LNCaP clone FGC (cell line): Measurements from ENCODE around the gene FBXO11.
"Not testable (repeated sequence)": the region's sequence is repeated elsewhere in the genome, so short reads cannot be mapped to it uniquely, and the experiment has no call there.

Experiments used
- DNase-seq: peaks from one replicate; pipeline ENCODE4 v3.0.0-alpha.2; 2011; ENCODE audit warnings: low read depth
- H3K4me3 ChIP-seq: 2 replicates; pipeline ENCODE4 v1.5.1; 2011; ENCODE audit warnings: mild to moderate bottlenecking, low read depth, low read length, control low read depth
- CTCF ChIP-seq: IDR thresholded peaks from 2 replicates; pipeline ENCODE4 v1.5.1; 2012; ENCODE audit warnings: mild to moderate bottlenecking; ENCODE audit not compliant: control insufficient read depth, insufficient read depth; ENCODE audit errors: extremely low read depth

FBXO11 gene

GRCh38 chr2:47935071-47935470 is 28.8 kb upstream of the FBXO11 start:
- H3K4me3 ChIP-seq: no peak overlapping the region
- no peak for TF ChIP-seq CTCF
- no peak for DNase-seq

DNA sequence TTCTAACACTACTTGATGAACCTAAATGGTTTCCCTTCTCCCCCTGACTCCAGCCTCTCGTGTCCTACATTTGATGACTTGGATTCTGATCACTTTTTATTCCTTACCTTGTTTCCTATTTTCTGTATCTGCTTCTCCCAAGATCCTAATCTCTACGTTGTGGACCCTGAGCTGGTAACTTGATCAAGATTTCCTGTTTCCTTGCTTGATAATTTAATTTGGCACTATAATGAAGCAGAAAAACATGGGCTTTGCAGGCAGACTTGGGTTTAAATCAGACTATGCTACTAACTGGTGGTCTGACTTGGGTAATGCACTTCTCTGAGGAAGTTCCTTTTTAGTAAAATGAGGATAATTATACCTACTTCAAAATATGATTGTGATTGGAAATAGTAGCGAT is 11.7 kb upstream of the FBXO11 start:
- DNase-seq: no peak
- no peak overlapping the region for H3K4me3 ChIP-seq
- no peak for TF ChIP-seq CTCF

DNA sequence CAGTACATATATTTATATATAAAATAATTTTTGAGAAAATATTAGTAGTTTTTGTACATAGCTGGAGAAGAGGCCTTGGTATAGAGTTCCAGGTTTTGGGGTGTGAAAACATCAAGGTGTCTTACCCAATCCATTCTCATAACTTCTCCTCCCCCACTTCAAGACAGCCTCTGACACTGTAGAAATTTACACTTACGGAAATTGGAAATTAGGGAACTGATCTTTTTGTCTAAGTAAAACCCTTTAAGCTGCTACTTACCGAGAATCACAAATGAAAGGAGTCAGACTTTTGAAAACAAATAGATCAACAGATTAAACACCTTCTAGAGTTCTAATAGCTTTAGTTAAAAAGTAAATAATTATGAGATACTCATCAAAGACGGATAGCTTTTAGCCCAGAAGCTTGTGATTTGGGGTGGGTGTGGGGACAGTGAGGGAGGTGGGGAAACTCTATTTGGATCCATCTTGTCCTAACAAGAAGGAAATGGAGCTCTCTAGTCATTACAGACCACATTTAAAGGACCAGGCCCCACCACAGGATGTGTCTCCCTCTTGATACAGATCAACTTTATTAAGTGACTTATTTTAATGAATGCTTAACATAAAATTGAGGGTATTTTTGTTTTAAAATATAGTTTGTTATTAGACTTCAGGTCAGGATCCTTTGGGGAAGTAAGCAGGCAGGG is 11.1 kb upstream of the FBXO11 start:
- no peak for TF ChIP-seq CTCF
- no peak for DNase-seq
- H3K4me3 ChIP-seq: no peak overlapping the region

DNA sequence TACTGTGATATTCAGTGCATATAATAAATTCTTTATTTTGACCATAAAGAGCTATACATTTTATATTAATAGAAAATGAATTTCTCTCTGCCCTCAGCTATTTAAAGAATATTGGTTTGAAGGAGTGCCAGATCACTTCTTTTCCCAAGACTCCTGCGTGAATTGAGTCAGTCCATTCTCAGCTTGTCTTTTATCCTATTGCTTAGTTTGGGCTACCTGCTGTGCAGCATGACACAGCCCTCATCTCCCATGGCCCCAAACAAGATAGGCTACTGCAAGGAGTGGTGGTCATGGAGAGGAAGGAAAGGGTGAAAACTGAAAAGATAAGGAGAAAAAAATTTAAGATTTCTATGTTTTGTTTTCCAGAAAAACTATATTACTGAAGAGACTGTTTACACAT is 10.1 kb upstream of the FBXO11 start:
- TF ChIP-seq CTCF: no peak
- DNase-seq: no peak
- H3K4me3 ChIP-seq: no peak overlapping the region

DNA sequence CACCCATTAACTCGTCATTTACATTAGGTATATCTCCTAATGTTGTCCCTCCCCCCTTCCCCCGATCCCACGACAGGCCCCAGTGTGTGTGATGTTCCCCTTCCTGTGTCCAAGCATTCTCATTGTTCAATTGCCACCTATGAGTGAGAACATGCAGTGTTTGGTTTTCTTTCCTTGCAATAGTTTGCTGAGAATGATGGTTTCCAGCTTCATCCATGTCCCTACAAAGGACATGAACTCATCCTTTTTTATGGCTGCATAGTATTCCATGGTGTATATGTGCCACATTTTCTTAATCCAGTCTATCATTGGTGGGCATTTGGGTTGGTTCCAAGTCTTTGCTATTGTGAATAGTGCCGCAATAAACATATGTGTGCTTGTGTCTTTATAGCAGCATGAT is 4.4 kb upstream of the FBXO11 start:
- DNase-seq, H3K4me3 ChIP-seq: not testable (repeated sequence)

- H3K4me3 ChIP-seq: no peak overlapping the region
- TF ChIP-seq CTCF: no peak
- no peak for DNase-seq
Measured at GRCh38 chr2:47908682-47909081, 2.4 kb upstream of the FBXO11 start.

DNA sequence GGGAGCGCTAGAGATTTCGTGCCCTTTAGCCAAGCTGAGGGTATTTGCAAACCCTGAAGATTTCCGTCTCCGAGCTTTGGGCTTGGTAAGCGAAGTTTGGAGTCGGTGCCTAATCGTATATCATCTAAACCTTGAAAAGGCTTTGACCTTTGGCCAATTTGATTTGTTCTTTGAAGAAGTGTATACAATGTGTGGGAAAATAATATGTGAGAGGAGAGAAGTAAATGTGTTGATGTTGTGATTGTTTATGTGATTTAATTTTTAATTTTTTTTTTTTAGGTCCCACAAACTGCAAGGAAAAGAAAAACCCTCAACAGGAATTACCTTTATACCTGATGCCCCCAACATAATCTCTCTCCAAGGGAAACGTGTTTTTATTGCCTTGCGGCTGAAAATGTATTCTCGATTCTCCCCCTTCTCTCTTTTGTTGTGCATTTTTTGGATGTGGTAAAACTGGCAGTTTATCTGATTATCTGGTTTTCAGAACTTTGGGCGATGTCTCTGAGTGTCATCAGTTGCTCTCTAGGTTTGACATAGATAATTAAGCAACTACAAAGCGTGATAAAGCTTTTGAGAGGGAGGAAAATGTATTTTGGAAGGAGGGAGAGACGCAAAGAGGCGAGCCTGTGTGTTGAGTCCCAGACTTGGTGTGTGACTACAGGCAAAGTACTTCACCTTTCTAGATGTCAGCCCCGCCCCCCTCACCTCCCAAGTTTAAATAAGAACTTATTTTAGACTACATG is 912 bp upstream of the FBXO11 start:
- TF ChIP-seq CTCF: no peak
- peak overlapping the region; percentile 58 for H3K4me3 ChIP-seq
- peak; percentile 46 for DNase-seq
